ENCODE measurements around the gene CEP112. TPM values are rescaled to one million over a fixed set of nuclear protein-coding genes. Genes with fewer than 3 reads are reported as not detected.

The CEP112 gene
- total RNA-seq, 4 donors from 2014 or later = 18.9 to 51.8 (median 29.6) TPM

GRCh38 chr17:66171692-66172091 is 20.2 kb downstream of the CEP112 start:
- TF ChIP-seq CTCF (IDR thresholded peaks at IDR 0.05; ENCODE audit: low read depth) = no peak

- TF ChIP-seq CTCF (IDR thresholded peaks at IDR 0.05; ENCODE audit: low read depth) = no peak
Measured at GRCh38 chr17:66171172-66171571, 20.8 kb downstream of the CEP112 start.

GRCh38 chr17:66169839-66170238 is 22.1 kb downstream of the CEP112 start:
- no peak for TF ChIP-seq CTCF (IDR thresholded peaks at IDR 0.05; ENCODE audit: low read depth)

- TF ChIP-seq CTCF (IDR thresholded peaks at IDR 0.05; ENCODE audit: low read depth) = no peak
Measured at GRCh38 chr17:66167189-66167815, 24.6 kb downstream of the CEP112 start.

- no peak for TF ChIP-seq CTCF (IDR thresholded peaks at IDR 0.05; ENCODE audit: low read depth)
Measured at GRCh38 chr17:66165537-66166123, 26.3 kb downstream of the CEP112 start.

- no peak for TF ChIP-seq CTCF (IDR thresholded peaks at IDR 0.05; ENCODE audit: low read depth)
Measured at GRCh38 chr17:66152756-66153155, 39.2 kb downstream of the CEP112 start.

GRCh38 chr17:66150708-66151107 is 41.2 kb downstream of the CEP112 start:
- no peak for TF ChIP-seq CTCF (IDR thresholded peaks at IDR 0.05; ENCODE audit: low read depth)
